ENCODE measurements around the gene CEACAM5. TPM values are rescaled to one million over a fixed set of nuclear protein-coding genes. Genes with fewer than 3 reads are reported as not detected.

The CEACAM5 gene
- polyA plus RNA-seq, 1 experiment = not detected

DNA sequence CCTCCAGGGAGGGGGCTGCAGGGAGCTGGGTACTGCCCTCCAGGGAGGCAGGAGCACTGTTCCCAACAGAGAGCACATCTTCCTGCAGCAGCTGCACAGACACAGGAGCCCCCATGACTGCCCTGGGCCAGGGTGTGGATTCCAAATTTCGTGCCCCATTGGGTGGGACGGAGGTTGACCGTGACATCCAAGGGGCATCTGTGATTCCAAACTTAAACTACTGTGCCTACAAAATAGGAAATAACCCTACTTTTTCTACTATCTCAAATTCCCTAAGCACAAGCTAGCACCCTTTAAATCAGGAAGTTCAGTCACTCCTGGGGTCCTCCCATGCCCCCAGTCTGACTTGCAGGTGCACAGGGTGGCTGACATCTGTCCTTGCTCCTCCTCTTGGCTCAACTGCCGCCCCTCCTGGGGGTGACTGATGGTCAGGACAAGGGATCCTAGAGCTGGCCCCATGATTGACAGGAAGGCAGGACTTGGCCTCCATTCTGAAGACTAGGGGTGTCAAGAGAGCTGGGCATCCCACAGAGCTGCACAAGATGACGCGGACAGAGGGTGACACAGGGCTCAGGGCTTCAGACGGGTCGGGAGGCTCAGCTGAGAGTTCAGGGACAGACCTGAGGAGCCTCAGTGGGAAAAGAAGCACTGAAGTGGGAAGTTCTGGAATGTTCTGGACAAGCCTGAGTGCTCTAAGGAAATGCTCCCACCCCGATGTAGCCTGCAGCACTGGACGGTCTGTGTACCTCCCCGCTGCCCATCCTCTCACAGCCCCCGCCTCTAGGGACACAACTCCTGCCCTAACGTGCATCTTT is 7.8 kb upstream of the CEACAM5 start:
- no peaks in the 10 kb centered on the region for H3K36me3 ChIP-seq (ENCODE audit: control insufficient read depth, insufficient read depth, low read length)
- H3K27me3 ChIP-seq (ENCODE audit: control insufficient read depth, insufficient read depth, low read length) = no peaks in the 10 kb centered on the region
- CTCF ChIA-PET = interaction anchor here (0.7 kb wide), 1 partner anchor 53 kb away, joined by 3 read pairs; no protein-coding TSS in a partner anchor
- TF ChIP-seq, protein P1, sequence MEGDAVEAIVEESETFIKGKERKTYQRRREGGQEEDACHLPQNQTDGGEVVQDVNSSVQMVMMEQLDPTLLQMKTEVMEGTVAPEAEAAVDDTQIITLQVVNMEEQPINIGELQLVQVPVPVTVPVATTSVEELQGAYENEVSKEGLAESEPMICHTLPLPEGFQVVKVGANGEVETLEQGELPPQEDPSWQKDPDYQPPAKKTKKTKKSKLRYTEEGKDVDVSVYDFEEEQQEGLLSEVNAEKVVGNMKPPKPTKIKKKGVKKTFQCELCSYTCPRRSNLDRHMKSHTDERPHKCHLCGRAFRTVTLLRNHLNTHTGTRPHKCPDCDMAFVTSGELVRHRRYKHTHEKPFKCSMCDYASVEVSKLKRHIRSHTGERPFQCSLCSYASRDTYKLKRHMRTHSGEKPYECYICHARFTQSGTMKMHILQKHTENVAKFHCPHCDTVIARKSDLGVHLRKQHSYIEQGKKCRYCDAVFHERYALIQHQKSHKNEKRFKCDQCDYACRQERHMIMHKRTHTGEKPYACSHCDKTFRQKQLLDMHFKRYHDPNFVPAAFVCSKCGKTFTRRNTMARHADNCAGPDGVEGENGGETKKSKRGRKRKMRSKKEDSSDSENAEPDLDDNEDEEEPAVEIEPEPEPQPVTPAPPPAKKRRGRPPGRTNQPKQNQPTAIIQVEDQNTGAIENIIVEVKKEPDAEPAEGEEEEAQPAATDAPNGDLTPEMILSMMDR (IDR thresholded peaks at IDR 0.05; ENCODE audit: insufficient read depth, low read depth, low read length) = no peak
- no peak overlapping the region for H3K4me3 ChIP-seq (ENCODE audit: low read depth, low read length)
- no peak for DNase-seq (ENCODE audit: low read depth)
- POLR2A ChIA-PET = no interaction called here

DNA sequence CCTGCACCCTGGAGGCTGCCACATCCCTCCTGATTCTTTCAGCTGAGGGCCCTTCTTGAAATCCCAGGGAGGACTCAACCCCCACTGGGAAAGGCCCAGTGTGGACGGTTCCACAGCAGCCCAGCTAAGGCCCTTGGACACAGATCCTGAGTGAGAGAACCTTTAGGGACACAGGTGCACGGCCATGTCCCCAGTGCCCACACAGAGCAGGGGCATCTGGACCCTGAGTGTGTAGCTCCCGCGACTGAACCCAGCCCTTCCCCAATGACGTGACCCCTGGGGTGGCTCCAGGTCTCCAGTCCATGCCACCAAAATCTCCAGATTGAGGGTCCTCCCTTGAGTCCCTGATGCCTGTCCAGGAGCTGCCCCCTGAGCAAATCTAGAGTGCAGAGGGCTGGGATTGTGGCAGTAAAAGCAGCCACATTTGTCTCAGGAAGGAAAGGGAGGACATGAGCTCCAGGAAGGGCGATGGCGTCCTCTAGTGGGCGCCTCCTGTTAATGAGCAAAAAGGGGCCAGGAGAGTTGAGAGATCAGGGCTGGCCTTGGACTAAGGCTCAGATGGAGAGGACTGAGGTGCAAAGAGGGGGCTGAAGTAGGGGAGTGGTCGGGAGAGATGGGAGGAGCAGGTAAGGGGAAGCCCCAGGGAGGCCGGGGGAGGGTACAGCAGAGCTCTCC is 6.9 kb upstream of the CEACAM5 start:
- no peak overlapping the region for H3K4me3 ChIP-seq (ENCODE audit: low read depth, low read length)
- no peaks in the 10 kb centered on the region for H3K27me3 ChIP-seq (ENCODE audit: control insufficient read depth, insufficient read depth, low read length)
- ChIA-PET CTCF (no interaction called here), POLR2A (no interaction called here)
- TF ChIP-seq, protein P1 (IDR thresholded peaks at IDR 0.05; ENCODE audit: insufficient read depth, low read depth, low read length) = no peak
- DNase-seq (ENCODE audit: low read depth) = no peak
- no peaks in the 10 kb centered on the region for H3K36me3 ChIP-seq (ENCODE audit: control insufficient read depth, insufficient read depth, low read length)

DNA sequence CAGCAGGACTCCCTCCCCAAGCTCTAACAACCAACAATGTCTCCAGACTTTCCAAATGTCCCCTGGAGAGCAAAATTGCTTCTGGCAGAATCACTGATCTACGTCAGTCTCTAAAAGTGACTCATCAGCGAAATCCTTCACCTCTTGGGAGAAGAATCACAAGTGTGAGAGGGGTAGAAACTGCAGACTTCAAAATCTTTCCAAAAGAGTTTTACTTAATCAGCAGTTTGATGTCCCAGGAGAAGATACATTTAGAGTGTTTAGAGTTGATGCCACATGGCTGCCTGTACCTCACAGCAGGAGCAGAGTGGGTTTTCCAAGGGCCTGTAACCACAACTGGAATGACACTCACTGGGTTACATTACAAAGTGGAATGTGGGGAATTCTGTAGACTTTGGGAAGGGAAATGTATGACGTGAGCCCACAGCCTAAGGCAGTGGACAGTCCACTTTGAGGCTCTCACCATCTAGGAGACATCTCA is 6.2 kb upstream of the CEACAM5 start:
- TF ChIP-seq, protein P1 (IDR thresholded peaks at IDR 0.05; ENCODE audit: insufficient read depth, low read depth, low read length) = no peak
- no peaks in the 10 kb centered on the region for H3K27me3 ChIP-seq (ENCODE audit: control insufficient read depth, insufficient read depth, low read length)
- no peaks in the 10 kb centered on the region for H3K36me3 ChIP-seq (ENCODE audit: control insufficient read depth, insufficient read depth, low read length)
- H3K4me3 ChIP-seq (ENCODE audit: low read depth, low read length) = no peak overlapping the region
- ChIA-PET POLR2A (no interaction called here), CTCF (no interaction called here)
- peak; percentile 3 for DNase-seq (ENCODE audit: low read depth)

DNA sequence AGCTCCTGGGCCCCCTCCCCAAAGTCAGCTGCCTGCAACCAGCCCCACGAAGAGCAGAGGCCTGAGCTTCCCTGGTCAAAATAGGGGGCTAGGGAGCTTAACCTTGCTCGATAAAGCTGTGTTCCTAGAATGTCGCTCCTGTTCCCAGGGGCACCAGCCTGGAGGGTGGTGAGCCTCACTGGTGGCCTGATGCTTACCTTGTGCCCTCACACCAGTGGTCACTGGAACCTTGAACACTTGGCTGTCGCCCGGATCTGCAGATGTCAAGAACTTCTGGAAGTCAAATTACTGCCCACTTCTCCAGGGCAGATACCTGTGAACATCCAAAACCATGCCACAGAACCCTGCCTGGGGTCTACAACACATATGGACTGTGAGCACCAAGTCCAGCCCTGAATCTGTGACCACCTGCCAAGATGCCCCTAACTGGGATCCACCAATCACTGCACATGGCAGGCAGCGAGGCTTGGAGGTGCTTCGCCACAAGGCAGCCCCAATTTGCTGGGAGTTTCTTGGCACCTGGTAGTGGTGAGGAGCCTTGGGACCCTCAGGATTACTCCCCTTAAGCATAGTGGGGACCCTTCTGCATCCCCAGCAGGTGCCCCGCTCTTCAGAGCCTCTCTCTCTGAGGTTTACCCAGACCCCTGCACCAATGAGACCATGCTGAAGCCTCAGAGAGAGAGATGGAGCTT is 4.7 kb upstream of the CEACAM5 start:
- TF ChIP-seq, protein P1 (IDR thresholded peaks at IDR 0.05; ENCODE audit: insufficient read depth, low read depth, low read length) = no peak
- DNase-seq (ENCODE audit: low read depth) = no peak
- Histone ChIP-seq H3K36me3 (ENCODE audit: control insufficient read depth, insufficient read depth, low read length) (no peaks in the 10 kb centered on the region), H3K4me3 (ENCODE audit: low read depth, low read length) (no peak overlapping the region), H3K27me3 (ENCODE audit: control insufficient read depth, insufficient read depth, low read length) (no peaks in the 10 kb centered on the region)
- ChIA-PET CTCF (no interaction called here), POLR2A (no interaction called here)
